ENCODE data around the gene ZNF579.

ZNF579 gene

GRCh38 chr19:55566823-55567222, 13.8 kb downstream of the ZNF579 start:
- DNase-seq (ENCODE audit: low read depth in 1 of 2, low spot score in 1 of 2), result no peak
- in situ Hi-C loops (cut with HindIII; ENCODE audit: low pct_unique_long_range_greater_than_20kb, low sequenced_read_pairs), result no loop called here
- no peak for TF ChIP-seq JUND (IDR thresholded peaks at IDR 0.05; ENCODE audit: low read depth)

DNA sequence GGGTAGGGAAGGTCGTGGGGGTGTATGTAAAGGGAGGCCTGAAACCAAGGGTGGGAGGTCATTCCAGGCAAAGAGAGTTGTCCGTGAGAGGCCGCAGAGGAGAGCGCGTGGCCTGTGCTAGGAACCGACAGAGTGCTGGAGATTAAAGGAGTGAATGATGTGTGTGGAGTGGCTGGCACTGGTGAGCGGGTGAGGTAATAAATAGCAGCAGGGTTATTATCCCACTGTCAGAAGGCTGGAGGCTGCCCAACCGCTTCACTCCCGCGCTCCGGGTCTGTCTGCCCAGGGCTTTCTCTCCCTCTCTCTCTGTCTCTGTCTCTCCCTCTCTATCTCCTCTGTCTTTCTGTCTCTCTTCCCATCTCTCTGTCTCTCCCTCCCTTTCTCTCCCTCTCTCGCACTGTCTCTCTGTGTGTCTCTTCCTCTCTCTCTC, 17.4 kb downstream of the ZNF579 start:
- TF ChIP-seq JUND (IDR thresholded peaks at IDR 0.05; ENCODE audit: low read depth), result no peak
- no peak for DNase-seq (ENCODE audit: low read depth in 1 of 2, low spot score in 1 of 2)
- in situ Hi-C loops (cut with HindIII; ENCODE audit: low pct_unique_long_range_greater_than_20kb, low sequenced_read_pairs), result no loop called here

DNA sequence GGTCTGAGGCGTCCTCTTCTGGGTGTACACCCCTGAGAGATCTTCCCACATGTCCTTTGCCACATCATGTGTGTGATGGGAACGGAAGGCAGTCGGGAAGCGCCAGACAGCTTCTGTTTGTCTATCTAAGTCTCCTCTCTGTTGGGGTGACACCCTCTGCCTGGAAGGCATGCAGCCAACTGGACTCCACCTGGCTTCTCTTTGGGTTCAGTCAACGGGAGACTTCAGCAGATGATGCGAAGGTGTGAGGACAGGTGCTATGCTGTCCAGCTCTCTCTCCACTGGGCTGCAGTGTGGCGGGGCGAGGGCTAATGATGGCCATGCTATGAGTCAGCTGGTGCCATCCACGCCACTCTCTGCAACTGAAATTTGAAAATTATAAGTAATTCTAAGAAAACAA, 21.0 kb downstream of the ZNF579 start:
- in situ Hi-C loops (cut with HindIII; ENCODE audit: low pct_unique_long_range_greater_than_20kb, low sequenced_read_pairs), result no loop called here
- TF ChIP-seq JUND (IDR thresholded peaks at IDR 0.05; ENCODE audit: low read depth), result no peak
- no peak for DNase-seq (ENCODE audit: low read depth in 1 of 2, low spot score in 1 of 2)

DNA sequence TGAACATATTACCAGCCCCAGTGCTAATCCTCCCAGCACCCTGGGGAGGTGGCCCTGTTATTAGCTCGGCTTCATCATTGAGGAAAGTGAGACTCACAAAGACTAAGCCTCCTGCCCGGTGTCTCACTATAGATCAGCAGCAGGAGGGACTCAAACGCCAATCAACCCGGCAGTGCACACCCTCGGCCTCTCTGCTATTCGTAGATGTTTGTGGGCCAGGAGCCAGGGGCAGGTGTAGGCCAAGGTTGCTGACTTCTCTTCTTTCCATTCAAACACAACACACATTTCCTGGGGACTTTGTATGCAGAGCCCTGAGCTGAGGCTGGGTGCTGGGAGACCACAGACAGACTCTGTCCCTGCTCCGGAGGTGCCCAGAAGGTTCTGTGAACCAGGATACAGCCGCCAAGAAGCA, 25.9 kb downstream of the ZNF579 start:
- no peak for DNase-seq (ENCODE audit: low read depth in 1 of 2, low spot score in 1 of 2)
- in situ Hi-C loops (cut with HindIII; ENCODE audit: low pct_unique_long_range_greater_than_20kb, low sequenced_read_pairs), result no loop called here
- no peak for TF ChIP-seq JUND (IDR thresholded peaks at IDR 0.05; ENCODE audit: low read depth)

GRCh38 chr19:55554302-55554701, 26.3 kb downstream of the ZNF579 start:
- no peak for DNase-seq (ENCODE audit: low read depth in 1 of 2, low spot score in 1 of 2)
- in situ Hi-C loops (cut with HindIII; ENCODE audit: low pct_unique_long_range_greater_than_20kb, low sequenced_read_pairs), result no loop called here
- TF ChIP-seq JUND (IDR thresholded peaks at IDR 0.05; ENCODE audit: low read depth), result no peak

GRCh38 chr19:55553217-55554182, 27.1 kb downstream of the ZNF579 start:
- no peak for TF ChIP-seq JUND (IDR thresholded peaks at IDR 0.05; ENCODE audit: low read depth)
- no peak for DNase-seq (ENCODE audit: low read depth in 1 of 2, low spot score in 1 of 2)

DNA sequence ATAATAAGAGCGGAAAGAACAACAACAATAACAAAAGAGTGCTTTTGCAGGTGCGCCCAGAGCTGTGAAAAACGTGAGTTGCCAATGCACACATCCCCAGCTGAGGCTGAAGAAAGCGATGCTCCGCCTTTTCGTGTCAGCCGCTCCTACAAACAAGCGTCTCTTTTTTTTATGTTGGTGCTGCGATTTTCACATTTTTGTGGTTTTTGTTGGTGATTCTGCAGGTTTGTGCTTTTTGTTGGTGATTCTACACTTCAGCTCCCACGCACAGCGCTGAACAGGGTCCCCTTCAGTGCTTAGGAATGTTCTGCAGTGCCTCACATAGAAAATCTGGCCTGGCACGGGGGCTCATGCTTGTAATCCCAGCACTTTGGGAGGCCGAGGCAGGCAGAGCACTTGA, 28.0 kb downstream of the ZNF579 start:
- no peak for DNase-seq (ENCODE audit: low read depth in 1 of 2, low spot score in 1 of 2)
- in situ Hi-C loops (cut with HindIII; ENCODE audit: low pct_unique_long_range_greater_than_20kb, low sequenced_read_pairs), result no loop called here
- no peak for TF ChIP-seq JUND (IDR thresholded peaks at IDR 0.05; ENCODE audit: low read depth)

More at GRCh38 chr19:55553217-55554182, 27.1 kb downstream of the ZNF579 start:
- in situ Hi-C loops (cut with HindIII; ENCODE audit: low pct_unique_long_range_greater_than_20kb, low sequenced_read_pairs), result no loop called here

GRCh38 chr19:55552206-55552605, 28.4 kb downstream of the ZNF579 start:
- no peak for TF ChIP-seq JUND (IDR thresholded peaks at IDR 0.05; ENCODE audit: low read depth)
- in situ Hi-C loops (cut with HindIII; ENCODE audit: low pct_unique_long_range_greater_than_20kb, low sequenced_read_pairs), result no loop called here
- no peak for DNase-seq (ENCODE audit: low read depth in 1 of 2, low spot score in 1 of 2)

DNA sequence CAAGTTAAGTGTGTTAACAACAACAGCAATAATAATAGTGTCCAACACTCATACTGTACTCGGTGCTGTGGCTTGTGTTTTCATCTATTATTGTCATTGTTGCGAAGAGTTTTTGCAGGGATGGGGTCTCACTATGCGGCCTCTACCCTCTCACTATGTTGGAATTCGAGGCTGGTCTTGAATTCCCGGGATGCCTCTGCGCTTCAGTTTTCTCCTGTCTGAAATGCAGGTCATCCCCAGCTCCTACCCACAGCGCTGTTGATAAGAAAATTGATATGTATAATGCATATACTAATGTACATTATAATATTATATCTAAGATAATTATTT, 30.4 kb downstream of the ZNF579 start:
- TF ChIP-seq JUND (IDR thresholded peaks at IDR 0.05; ENCODE audit: low read depth), result no peak
- in situ Hi-C loops (cut with HindIII; ENCODE audit: low pct_unique_long_range_greater_than_20kb, low sequenced_read_pairs), result no loop called here
- no peak for DNase-seq (ENCODE audit: low read depth in 1 of 2, low spot score in 1 of 2)

DNA sequence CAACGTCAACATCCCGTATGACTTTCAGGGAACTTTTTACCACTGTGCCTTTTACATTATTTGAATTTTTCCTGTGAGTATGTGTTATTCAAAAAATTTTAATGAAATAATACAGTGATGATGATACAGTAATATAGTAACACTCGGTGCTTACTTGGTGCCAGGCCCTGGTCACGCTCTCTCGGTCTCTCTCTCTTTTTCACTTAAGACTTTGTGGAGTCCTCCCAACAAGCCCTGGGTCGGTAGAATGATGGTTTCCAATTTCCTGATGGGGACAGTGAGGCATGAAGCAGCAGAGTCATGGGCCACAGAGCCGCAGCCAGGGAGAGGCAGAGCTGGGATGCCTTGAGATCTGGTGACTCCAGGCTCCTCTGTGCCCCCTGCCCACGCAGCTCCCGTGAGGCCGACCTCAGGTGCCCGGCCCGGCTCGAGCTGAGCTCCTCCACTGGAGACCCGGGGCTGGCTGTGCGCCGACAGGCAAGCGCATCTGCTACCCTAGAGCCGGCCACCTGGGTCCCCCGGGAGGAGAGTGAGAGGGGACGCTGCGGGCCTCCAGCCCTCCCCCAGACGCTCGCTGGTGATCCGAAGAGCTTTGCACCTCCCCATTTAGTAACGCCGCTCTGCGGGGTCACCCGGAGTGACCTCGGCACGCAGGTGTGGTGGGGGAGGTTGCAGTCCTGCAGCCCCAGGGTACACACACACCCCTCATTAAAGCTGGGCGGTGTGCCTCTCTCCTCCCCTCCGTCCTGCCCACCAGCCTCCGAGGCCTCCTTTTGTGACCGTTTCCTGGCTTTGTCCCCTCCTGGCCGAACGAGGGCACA, 30.9 kb downstream of the ZNF579 start:
- no peak for TF ChIP-seq JUND (IDR thresholded peaks at IDR 0.05; ENCODE audit: low read depth)
- no peak for DNase-seq (ENCODE audit: low read depth in 1 of 2, low spot score in 1 of 2)
- in situ Hi-C loops (cut with HindIII; ENCODE audit: low pct_unique_long_range_greater_than_20kb, low sequenced_read_pairs), result no loop called here

DNA sequence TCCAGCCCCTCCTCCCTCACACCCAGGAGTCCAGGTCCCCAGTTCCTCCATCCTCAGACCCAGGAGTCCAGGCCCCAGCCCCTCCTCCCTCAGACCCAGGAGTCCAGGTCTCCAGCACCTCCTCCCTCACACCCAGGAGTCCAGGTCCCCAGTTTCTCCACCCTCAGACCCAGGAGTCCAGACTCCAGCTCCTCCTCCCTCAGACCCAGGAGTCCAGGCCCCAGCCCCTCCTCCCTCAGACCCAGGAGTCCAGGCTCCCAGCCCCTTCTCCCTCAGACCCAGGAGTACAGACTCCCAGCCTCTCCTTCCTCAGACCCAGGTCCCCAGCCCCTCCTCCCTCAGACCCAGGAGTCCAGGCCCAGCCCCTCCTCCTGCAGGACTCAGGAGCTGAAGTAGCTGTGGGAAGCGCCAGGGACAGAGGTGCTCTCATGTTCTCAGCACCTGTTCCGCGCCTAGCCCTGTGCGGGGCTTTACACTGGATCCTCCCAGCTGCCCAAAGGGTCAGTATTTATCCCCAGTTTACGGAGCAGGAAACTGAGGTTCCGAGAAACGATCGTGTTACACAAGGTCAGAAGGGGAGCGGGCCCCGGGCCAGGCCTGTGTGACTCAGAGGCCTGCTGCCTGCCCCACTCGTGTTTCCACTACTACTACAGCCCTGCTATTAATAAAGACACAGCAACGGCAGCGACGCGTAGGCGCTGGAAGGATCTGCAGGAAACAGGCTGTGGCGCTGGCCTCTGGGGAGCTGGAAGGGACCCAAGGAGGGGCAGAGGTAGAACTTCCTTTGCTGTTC, 33.6 kb downstream of the ZNF579 start:
- TF ChIP-seq JUND (IDR thresholded peaks at IDR 0.05; ENCODE audit: low read depth), result no peak
- no peak for DNase-seq (ENCODE audit: low read depth in 1 of 2, low spot score in 1 of 2)
- in situ Hi-C loops (cut with HindIII; ENCODE audit: low pct_unique_long_range_greater_than_20kb, low sequenced_read_pairs), result no loop called here

DNA sequence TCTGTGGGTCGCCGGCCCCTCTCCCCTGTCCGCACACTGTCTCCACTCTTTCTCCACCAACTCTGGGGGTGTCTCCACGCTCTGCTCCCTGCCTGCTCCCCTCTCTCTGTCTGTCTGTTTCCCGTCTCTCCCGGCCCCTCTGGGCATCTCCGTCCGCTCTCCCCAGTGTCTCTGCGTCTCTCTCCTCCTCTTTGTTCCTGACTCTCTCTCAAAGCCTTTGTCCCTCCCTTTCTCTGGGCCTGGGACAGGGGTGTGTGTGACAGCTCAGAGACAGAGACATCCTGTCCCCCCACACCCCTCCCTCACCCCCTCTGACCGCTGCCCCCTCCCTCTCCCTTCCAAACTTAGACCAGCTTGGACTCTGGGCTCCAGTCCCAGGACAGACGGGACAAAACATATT, 34.6 kb downstream of the ZNF579 start:
- no peak for DNase-seq (ENCODE audit: low read depth in 1 of 2, low spot score in 1 of 2)
- TF ChIP-seq JUND (IDR thresholded peaks at IDR 0.05; ENCODE audit: low read depth), result no peak
- in situ Hi-C loops (cut with HindIII; ENCODE audit: low pct_unique_long_range_greater_than_20kb, low sequenced_read_pairs), result no loop called here
